Hippocampal formation (tissue), 2 donors: ENCODE results near the gene RFT1.

Source experiments
- DNase-seq, 2 donors: peaks; one replicate each; lab custom pipeline; 2025; lab: John Stamatoyannopoulos, UW

The RFT1 gene

GRCh38 chr3:53130179-53131061 lies at the start of gene RFT1:
TSS of gene RFT1 (minus strand) at chr3:53130435. CDS start at chr3:53130400, 35 bp downstream.
- peak; percentile 91 to 92 for DNase-seq

GRCh38 chr3:53179580-53179979 lies 49.3 kb upstream of the RFT1 start:
- DNase-seq, result no peak

- no peak for DNase-seq
Observed at GRCh38 chr3:53178246-53178645, 48.0 kb upstream of the RFT1 start.

GRCh38 chr3:53175613-53176540 lies 45.6 kb upstream of the RFT1 start:
- no peak for DNase-seq

- DNase-seq, result no peak
Observed at GRCh38 chr3:53174346-53175250, 44.4 kb upstream of the RFT1 start.

GRCh38 chr3:53173107-53173506 lies 42.9 kb upstream of the RFT1 start:
- DNase-seq, result no peak

- DNase-seq, result no peak
Observed at GRCh38 chr3:53171827-53172505, 41.7 kb upstream of the RFT1 start.

GRCh38 chr3:53171064-53171418 lies 40.8 kb upstream of the RFT1 start:
- DNase-seq, result no peak

GRCh38 chr3:53170325-53171063 lies 40.3 kb upstream of the RFT1 start:
- no peak for DNase-seq

GRCh38 chr3:53169832-53170324 lies 39.6 kb upstream of the RFT1 start:
- no peak for DNase-seq

- peak in 1 of 2 donors; percentile 32 for DNase-seq
Observed at GRCh38 chr3:53169045-53169831, 39.0 kb upstream of the RFT1 start.

- no peak for DNase-seq
Observed at GRCh38 chr3:53168175-53168923, 38.1 kb upstream of the RFT1 start.

- no peak for DNase-seq
Observed at GRCh38 chr3:53167418-53168174, 37.4 kb upstream of the RFT1 start.

GRCh38 chr3:53166781-53167291 lies 36.6 kb upstream of the RFT1 start:
- peak in 1 of 2 donors; percentile 53 for DNase-seq

- DNase-seq, result no peak
Observed at GRCh38 chr3:53166206-53166605, 36.0 kb upstream of the RFT1 start.

- no peak for DNase-seq
Observed at GRCh38 chr3:53164911-53165310, 34.7 kb upstream of the RFT1 start.
